ENCODE results near the gene PLPPR1.
"Not testable (repeated sequence)": the region's sequence is repeated elsewhere in the genome, so short reads cannot be mapped to it uniquely, and the experiment has no call there.

Gene PLPPR1

DNA sequence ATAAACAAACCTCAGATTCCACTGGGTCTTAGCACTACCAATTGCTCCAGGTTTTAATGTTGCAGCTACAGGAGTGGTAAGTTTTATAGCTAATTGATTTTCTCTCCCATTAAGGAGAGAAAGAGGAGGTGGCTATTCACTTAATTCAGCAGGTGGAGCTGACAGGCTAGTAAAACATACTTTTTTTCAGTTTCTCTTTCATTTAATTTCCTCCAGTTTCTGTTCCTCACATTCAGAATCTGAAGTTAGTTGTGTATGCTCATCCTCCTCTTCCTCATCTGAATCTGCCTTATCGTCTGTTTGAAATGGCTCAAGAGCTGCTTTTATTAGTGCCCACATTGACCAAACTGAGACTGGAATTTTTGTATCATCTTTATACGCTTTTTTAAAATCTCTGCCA, 98.0 kb downstream of the PLPPR1 start (continued):
- TF ChIP-seq RARB (CRISPR knock-in tag; IDR thresholded peaks at IDR 0.05), result no peak

DNA sequence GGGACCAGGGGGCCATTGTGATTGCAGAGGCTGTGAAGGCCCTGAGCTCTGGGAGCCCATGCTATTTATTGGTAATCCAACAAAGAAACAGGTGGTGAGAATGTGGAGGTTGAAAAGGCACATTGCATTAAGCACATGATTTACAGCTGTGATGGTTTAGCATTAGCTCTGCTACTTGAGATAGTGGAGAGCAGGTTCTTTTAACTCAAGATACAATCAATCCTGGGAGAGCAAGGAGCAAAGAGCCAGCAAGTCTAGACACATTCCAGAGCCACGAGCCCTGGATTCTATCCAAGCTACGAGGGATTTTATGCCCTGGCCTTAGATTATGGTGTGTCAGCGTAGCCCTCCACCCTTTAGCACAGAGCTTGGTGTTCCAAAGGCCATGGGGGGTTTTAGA, 98.8 kb downstream of the PLPPR1 start:
- not testable (repeated sequence) for ATAC-seq

DNA sequence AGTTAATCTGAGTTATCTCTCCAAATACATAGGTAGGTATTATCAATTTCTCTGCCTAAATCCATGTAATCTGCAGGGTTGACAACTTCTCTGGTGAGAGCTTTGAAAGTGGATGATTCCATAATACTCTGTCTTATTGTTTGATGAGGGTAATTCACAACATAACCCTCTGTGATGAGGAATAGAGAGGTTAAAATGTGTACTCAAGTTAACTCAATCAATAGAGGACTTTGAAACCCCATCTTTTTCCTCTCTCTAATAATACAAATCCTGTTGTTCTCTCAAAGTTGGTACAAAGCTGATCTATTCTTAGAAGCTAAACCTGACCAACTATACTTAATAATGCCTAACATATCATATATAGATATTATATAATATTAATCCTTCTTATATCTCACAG, 100.1 kb downstream of the PLPPR1 start:
- TF ChIP-seq ZFP30 (CRISPR knock-in tag; IDR thresholded peaks at IDR 0.05), result no peak
- no peak for TF ChIP-seq ZNF565 (CRISPR knock-in tag; conservative IDR thresholded peaks at IDR 0.05; ENCODE audit: low read depth)
- TF ChIP-seq CSDC2 (CRISPR knock-in tag; IDR thresholded peaks at IDR 0.05), result no peak
- TF ChIP-seq, protein P1, sequence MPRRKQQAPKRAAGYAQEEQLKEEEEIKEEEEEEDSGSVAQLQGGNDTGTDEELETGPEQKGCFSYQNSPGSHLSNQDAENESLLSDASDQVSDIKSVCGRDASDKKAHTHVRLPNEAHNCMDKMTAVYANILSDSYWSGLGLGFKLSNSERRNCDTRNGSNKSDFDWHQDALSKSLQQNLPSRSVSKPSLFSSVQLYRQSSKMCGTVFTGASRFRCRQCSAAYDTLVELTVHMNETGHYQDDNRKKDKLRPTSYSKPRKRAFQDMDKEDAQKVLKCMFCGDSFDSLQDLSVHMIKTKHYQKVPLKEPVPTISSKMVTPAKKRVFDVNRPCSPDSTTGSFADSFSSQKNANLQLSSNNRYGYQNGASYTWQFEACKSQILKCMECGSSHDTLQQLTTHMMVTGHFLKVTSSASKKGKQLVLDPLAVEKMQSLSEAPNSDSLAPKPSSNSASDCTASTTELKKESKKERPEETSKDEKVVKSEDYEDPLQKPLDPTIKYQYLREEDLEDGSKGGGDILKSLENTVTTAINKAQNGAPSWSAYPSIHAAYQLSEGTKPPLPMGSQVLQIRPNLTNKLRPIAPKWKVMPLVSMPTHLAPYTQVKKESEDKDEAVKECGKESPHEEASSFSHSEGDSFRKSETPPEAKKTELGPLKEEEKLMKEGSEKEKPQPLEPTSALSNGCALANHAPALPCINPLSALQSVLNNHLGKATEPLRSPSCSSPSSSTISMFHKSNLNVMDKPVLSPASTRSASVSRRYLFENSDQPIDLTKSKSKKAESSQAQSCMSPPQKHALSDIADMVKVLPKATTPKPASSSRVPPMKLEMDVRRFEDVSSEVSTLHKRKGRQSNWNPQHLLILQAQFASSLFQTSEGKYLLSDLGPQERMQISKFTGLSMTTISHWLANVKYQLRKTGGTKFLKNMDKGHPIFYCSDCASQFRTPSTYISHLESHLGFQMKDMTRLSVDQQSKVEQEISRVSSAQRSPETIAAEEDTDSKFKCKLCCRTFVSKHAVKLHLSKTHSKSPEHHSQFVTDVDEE (CRISPR knock-in tag; IDR thresholded peaks at IDR 0.05), result no peak
- no peak for TF ChIP-seq SNAI2 (CRISPR knock-in tag; IDR thresholded peaks at IDR 0.05)
- TF ChIP-seq ARNTL (CRISPR knock-in tag; IDR thresholded peaks at IDR 0.05; ENCODE audit: borderline replicate concordance, low read depth), result no peak
- no peak for TF ChIP-seq GLIS3 (CRISPR knock-in tag; IDR thresholded peaks at IDR 0.05)
- TF ChIP-seq, protein P2, sequence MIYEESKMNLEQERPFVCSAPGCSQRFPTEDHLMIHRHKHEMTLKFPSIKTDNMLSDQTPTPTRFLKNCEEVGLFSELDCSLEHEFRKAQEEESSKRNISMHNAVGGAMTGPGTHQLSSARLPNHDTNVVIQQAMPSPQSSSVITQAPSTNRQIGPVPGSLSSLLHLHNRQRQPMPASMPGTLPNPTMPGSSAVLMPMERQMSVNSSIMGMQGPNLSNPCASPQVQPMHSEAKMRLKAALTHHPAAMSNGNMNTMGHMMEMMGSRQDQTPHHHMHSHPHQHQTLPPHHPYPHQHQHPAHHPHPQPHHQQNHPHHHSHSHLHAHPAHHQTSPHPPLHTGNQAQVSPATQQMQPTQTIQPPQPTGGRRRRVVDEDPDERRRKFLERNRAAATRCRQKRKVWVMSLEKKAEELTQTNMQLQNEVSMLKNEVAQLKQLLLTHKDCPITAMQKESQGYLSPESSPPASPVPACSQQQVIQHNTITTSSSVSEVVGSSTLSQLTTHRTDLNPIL (CRISPR knock-in tag; IDR thresholded peaks at IDR 0.05; ENCODE audit: low read depth), result no peak
- TF ChIP-seq ZNF70 (CRISPR knock-in tag; IDR thresholded peaks at IDR 0.05), result no peak
- TF ChIP-seq ESRRG (CRISPR knock-in tag; IDR thresholded peaks at IDR 0.05), result no peak
- no peak for TF ChIP-seq RARB (CRISPR knock-in tag; IDR thresholded peaks at IDR 0.05)
- ATAC-seq, result no peak

DNA sequence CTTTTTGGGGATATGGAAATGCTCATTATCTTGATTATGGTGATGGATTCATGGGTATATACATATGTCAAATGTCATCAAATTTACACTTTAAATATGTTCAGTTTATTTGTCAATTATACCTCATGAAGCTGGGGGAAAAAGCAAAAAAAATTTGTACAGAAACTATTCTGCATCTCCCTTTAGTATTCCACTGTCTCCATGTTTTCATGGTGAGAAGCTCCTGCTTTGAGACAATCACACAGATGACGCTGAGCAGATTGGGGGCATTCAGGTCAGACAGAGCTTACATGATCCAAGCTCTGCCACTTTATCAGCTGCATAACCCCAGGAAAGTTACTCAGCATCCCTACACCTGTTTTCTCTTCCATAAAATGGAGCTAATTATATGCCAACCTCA, 101.5 kb downstream of the PLPPR1 start:
- ATAC-seq, result no peak
- TF ChIP-seq ZC3H10 (CRISPR knock-in tag; IDR thresholded peaks at IDR 0.05) (no peak), CSDC2 (CRISPR knock-in tag; IDR thresholded peaks at IDR 0.05) (no peak), ZNF565 (CRISPR knock-in tag; conservative IDR thresholded peaks at IDR 0.05; ENCODE audit: low read depth) (no peak), GLIS3 (CRISPR knock-in tag; IDR thresholded peaks at IDR 0.05) (no peak), PPARA (CRISPR knock-in tag; IDR thresholded peaks at IDR 0.05; ENCODE audit: borderline replicate concordance) (no peak), ZNF70 (CRISPR knock-in tag; IDR thresholded peaks at IDR 0.05) (no peak), RARB (CRISPR knock-in tag; IDR thresholded peaks at IDR 0.05) (no peak)

DNA sequence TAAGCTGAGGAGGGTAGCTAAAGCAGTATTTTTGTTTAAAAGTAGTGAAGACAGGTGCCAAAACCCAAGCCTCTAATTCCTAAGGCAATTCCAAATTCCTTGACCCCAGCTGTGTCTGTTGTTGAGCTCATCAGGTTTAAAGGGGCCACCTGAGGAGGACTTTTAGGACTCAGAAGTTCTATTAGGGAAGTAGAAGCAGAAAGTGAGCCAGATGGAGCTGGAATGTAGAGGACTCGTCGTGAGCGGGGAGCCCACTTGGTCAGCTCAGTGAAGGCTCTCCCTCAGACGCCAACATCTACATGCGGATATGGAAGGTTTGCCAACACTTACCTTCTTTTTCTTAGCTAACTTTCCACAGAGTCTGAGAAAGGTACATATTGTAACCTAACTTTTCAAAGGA, 102.8 kb downstream of the PLPPR1 start:
- TF ChIP-seq, protein P2 (CRISPR knock-in tag; IDR thresholded peaks at IDR 0.05; ENCODE audit: low read depth), result no peak
- TF ChIP-seq ZNF70 (CRISPR knock-in tag; IDR thresholded peaks at IDR 0.05) (no peak), SNAI2 (CRISPR knock-in tag; IDR thresholded peaks at IDR 0.05) (no peak), ESRRG (CRISPR knock-in tag; IDR thresholded peaks at IDR 0.05) (no peak)
- no peak for ATAC-seq

DNA sequence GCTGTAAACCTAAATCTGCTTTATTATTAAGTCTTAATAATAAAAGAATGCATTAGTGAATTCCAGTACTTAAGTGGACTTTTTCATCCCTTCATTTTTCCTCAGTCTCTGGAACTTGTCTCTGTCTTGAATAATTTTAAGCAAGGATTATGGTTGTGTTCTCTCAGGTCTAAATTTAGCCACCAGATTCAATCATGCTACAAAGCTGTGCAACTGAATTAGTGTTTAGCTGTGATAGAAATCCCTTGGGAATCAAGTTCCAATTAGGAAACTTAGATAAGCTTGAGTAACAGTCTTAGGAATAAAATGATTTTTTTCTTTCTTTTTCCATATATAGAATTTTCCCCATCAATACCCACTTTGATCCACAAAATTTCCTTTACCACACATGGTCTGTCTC, 104.3 kb downstream of the PLPPR1 start:
- ATAC-seq, result no peak
- TF ChIP-seq ISL1 (CRISPR knock-in tag; IDR thresholded peaks at IDR 0.05), result no peak
- TF ChIP-seq, protein P3, sequence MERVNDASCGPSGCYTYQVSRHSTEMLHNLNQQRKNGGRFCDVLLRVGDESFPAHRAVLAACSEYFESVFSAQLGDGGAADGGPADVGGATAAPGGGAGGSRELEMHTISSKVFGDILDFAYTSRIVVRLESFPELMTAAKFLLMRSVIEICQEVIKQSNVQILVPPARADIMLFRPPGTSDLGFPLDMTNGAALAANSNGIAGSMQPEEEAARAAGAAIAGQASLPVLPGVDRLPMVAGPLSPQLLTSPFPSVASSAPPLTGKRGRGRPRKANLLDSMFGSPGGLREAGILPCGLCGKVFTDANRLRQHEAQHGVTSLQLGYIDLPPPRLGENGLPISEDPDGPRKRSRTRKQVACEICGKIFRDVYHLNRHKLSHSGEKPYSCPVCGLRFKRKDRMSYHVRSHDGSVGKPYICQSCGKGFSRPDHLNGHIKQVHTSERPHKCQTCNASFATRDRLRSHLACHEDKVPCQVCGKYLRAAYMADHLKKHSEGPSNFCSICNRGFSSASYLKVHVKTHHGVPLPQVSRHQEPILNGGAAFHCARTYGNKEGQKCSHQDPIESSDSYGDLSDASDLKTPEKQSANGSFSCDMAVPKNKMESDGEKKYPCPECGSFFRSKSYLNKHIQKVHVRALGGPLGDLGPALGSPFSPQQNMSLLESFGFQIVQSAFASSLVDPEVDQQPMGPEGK (CRISPR knock-in tag; IDR thresholded peaks at IDR 0.05; ENCODE audit: borderline replicate concordance), result no peak
- no peak for TF ChIP-seq ZNF565 (CRISPR knock-in tag; conservative IDR thresholded peaks at IDR 0.05; ENCODE audit: low read depth)
- TF ChIP-seq ZFP30 (CRISPR knock-in tag; IDR thresholded peaks at IDR 0.05), result no peak
- TF ChIP-seq ESRRG (CRISPR knock-in tag; IDR thresholded peaks at IDR 0.05), result no peak
- TF ChIP-seq, protein P4, sequence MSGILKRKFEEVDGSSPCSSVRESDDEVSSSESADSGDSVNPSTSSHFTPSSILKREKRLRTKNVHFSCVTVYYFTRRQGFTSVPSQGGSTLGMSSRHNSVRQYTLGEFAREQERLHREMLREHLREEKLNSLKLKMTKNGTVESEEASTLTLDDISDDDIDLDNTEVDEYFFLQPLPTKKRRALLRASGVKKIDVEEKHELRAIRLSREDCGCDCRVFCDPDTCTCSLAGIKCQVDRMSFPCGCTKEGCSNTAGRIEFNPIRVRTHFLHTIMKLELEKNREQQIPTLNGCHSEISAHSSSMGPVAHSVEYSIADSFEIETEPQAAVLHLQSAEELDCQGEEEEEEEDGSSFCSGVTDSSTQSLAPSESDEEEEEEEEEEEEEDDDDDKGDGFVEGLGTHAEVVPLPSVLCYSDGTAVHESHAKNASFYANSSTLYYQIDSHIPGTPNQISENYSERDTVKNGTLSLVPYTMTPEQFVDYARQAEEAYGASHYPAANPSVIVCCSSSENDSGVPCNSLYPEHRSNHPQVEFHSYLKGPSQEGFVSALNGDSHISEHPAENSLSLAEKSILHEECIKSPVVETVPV (CRISPR knock-in tag; IDR thresholded peaks at IDR 0.05), result no peak
- TF ChIP-seq SNAI2 (CRISPR knock-in tag; IDR thresholded peaks at IDR 0.05), result no peak
- no peak for TF ChIP-seq PPARA (CRISPR knock-in tag; IDR thresholded peaks at IDR 0.05; ENCODE audit: borderline replicate concordance)
- no peak for TF ChIP-seq ZNF8 (CRISPR knock-in tag; IDR thresholded peaks at IDR 0.05)
- TF ChIP-seq ZFP3 (CRISPR knock-in tag; IDR thresholded peaks at IDR 0.05), result no peak
- TF ChIP-seq ARNTL (CRISPR knock-in tag; IDR thresholded peaks at IDR 0.05; ENCODE audit: borderline replicate concordance, low read depth), result no peak
- no peak for TF ChIP-seq ZC3H10 (CRISPR knock-in tag; IDR thresholded peaks at IDR 0.05)
- TF ChIP-seq, protein P2 (CRISPR knock-in tag; IDR thresholded peaks at IDR 0.05; ENCODE audit: low read depth), result no peak
